Progenitor cell of endocrine pancreas (in vitro differentiated cells): ENCODE measurements around the gene TTBK2. TPM values are rescaled to one million over a fixed set of nuclear protein-coding genes. Genes with fewer than 3 reads are reported as not detected.

Experiments used
- DNase-seq: peaks from one replicate; pipeline ENCODE4 v3.0.0; 2021; ENCODE audit warnings: low spot score; ENCODE audit not compliant: unreplicated experiment
- H3K27ac Mint-ChIP-seq: 2 replicates; pipeline ENCODE4 v1.8.0; 2021; ENCODE audit warnings: mild to moderate bottlenecking, moderate library complexity, mixed read lengths
- H3K27me3 Mint-ChIP-seq: 2 replicates; pipeline ENCODE4 v1.8.0; 2021; ENCODE audit warnings: mixed read lengths
- H3K36me3 Mint-ChIP-seq: 2 replicates; pipeline ENCODE4 v1.8.0; 2022; ENCODE audit warnings: mixed read lengths; ENCODE audit not compliant: insufficient read depth
- H3K4me1 Mint-ChIP-seq: 2 replicates; pipeline ENCODE4 v1.8.0; 2021; ENCODE audit warnings: low read depth, mixed read lengths
- H3K4me3 Mint-ChIP-seq: 2 replicates; pipeline ENCODE4 v1.8.0; 2021; ENCODE audit warnings: low read depth, mild to moderate bottlenecking, moderate library complexity, mixed read lengths
- H3K9me3 Mint-ChIP-seq: 2 replicates; pipeline ENCODE4 v1.8.0; 2021; ENCODE audit warnings: low read depth, mixed read lengths
- total RNA-seq: library from RNA; stranded (reverse); gene quantifications from 2 replicates; pipeline ENCODE4 v1.2.1, GENCODE V29; 2021
- TF ChIP-seq, protein P1 (sequence below): fragments of 200-600 bp; sonication (generic); IDR thresholded peaks from one replicate; pipeline ENCODE4 v1.5.0; 2021; ENCODE audit warnings: antibody characterized with exemption, mild to moderate bottlenecking; ENCODE audit not compliant: unreplicated experiment

TTBK2 gene
- total RNA-seq, 1 donor from 2014 or later, result 19.5 TPM

DNA sequence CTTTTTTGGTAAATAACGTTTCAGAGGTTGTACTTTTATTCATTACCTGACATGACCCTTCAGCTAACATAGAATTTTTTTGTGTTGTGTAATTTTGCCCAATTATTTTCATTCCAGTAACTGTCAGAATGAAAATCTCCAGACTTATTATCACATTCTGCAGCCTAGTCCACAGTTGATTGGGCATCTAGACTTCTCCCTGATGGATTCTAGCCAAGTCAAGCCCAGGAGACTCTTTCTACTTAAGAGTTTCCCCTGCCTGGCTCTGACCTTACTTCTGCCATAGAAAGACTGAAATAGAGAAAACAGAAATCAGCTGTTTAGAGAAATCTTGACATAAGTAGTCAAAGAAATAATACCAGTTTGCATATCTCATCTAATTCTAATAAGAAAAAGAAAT is 100.8 kb downstream of the TTBK2 start:
- no peak overlapping the region for H3K4me3 Mint-ChIP-seq
- no peak overlapping the region for H3K27ac Mint-ChIP-seq
- no peaks in the 10 kb centered on the region for H3K9me3 Mint-ChIP-seq
- H3K36me3 Mint-ChIP-seq, result peaks cover 6% of the 10 kb centered on the region
- TF ChIP-seq, protein P1, sequence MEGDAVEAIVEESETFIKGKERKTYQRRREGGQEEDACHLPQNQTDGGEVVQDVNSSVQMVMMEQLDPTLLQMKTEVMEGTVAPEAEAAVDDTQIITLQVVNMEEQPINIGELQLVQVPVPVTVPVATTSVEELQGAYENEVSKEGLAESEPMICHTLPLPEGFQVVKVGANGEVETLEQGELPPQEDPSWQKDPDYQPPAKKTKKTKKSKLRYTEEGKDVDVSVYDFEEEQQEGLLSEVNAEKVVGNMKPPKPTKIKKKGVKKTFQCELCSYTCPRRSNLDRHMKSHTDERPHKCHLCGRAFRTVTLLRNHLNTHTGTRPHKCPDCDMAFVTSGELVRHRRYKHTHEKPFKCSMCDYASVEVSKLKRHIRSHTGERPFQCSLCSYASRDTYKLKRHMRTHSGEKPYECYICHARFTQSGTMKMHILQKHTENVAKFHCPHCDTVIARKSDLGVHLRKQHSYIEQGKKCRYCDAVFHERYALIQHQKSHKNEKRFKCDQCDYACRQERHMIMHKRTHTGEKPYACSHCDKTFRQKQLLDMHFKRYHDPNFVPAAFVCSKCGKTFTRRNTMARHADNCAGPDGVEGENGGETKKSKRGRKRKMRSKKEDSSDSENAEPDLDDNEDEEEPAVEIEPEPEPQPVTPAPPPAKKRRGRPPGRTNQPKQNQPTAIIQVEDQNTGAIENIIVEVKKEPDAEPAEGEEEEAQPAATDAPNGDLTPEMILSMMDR, result no peak
- H3K4me1 Mint-ChIP-seq, result no peaks in the 10 kb centered on the region
- DNase-seq, result no peak
- no peaks in the 10 kb centered on the region for H3K27me3 Mint-ChIP-seq

DNA sequence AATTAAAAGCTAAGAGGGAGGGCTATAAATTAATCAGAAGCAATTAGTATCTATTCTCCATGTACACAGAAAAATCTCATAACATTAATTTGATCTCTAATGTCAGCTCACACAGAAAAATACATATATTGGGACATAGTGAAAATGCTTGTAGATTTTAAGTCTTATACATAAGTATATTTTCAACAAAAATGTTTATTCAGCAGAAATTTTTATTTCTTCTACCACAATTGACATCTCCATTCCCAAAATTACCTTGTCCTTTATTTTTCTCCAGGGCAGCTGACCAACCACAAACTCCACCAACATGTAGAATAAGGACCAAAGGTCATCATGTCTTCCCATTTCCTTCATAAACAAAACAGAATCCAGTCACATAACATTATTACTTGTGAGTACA is 109.1 kb downstream of the TTBK2 start:
- Mint-ChIP-seq H3K27me3 (no peaks in the 10 kb centered on the region), H3K4me1 (no peaks in the 10 kb centered on the region), H3K36me3 (no peaks in the 10 kb centered on the region), H3K9me3 (no peaks in the 10 kb centered on the region), H3K27ac (no peak overlapping the region), H3K4me3 (no peak overlapping the region)
- TF ChIP-seq, protein P1, result no peak
- DNase-seq, result no peak

DNA sequence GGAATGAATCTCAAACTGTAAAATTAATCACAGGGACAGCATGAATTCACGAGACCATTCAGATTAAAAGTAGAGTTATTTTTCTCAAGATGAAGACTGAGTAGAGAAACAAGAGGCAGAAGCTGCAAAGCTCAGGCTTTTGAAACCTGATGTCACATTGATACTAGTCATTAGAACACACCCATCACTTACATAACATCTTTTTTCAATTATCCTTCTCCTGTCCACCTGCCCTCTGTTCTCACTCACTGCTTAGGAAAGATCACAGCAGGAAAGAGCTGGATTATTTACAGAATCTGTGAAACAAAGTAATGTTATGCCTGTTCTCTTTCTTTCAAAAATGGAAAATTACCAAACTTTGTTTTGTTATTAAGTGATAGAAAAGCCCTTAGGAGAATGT is 111.7 kb downstream of the TTBK2 start:
- H3K36me3 Mint-ChIP-seq, result no peaks in the 10 kb centered on the region
- no peak overlapping the region for H3K27ac Mint-ChIP-seq
- DNase-seq, result no peak
- H3K9me3 Mint-ChIP-seq, result no peaks in the 10 kb centered on the region
- H3K4me3 Mint-ChIP-seq, result no peak overlapping the region
- no peaks in the 10 kb centered on the region for H3K4me1 Mint-ChIP-seq
- no peaks in the 10 kb centered on the region for H3K27me3 Mint-ChIP-seq
- TF ChIP-seq, protein P1, result no peak

DNA sequence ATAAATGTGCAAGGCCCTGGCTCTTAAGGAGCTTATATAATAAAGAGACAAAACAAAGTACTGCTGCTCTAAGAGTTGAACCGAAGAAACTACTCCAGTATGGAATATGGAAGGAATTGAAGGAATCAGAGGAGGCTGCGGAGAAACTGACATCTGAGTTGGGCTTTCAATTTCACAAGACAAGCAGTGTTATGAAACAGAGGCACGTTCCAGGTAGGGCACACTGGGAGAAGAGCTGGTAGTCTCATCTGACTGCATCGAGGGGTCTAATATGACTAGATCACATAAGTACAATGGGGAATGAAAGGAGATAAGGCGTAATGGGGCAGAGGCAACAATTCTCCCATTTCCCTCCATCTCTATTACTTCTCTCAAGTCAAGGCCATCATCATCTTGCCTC is 115.3 kb downstream of the TTBK2 start:
- TF ChIP-seq, protein P1, result no peak
- H3K9me3 Mint-ChIP-seq, result no peaks in the 10 kb centered on the region

DNA sequence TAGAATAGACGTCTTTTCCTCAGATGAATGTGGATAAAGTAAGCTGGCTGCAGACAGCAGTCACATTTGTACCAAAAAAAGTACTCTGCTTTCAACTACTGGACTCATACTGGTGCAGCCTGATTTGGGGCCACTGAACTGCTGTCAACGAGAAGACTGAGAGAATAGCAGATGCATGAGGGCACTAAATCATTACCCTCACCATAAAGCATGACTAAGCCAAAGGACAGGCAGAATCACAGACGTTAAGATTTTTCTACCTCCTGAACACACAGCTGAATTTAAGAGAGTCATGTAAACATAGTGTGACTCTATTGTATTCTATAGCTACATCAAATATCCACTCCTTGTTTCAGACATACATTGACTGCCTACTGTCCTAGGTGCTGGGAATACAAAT is 115.8 kb downstream of the TTBK2 start:
- H3K4me3 Mint-ChIP-seq, result no peak overlapping the region
- no peaks in the 10 kb centered on the region for H3K9me3 Mint-ChIP-seq
- peaks cover 8% of the 10 kb centered on the region for H3K36me3 Mint-ChIP-seq
- no peaks in the 10 kb centered on the region for H3K27me3 Mint-ChIP-seq
- TF ChIP-seq, protein P1, result no peak
- no peak overlapping the region for H3K27ac Mint-ChIP-seq
- H3K4me1 Mint-ChIP-seq, result peaks cover 3% of the 10 kb centered on the region
- no peak for DNase-seq

More for the DNA sequence above, 115.3 kb downstream of the TTBK2 start:
- no peak overlapping the region for H3K4me3 Mint-ChIP-seq
- peak overlapping the region; percentile 32 for H3K27ac Mint-ChIP-seq
- no peak for DNase-seq
- H3K36me3 Mint-ChIP-seq, result peaks cover 8% of the 10 kb centered on the region
- H3K27me3 Mint-ChIP-seq, result no peaks in the 10 kb centered on the region
- H3K4me1 Mint-ChIP-seq, result peaks cover 3% of the 10 kb centered on the region
